A673 (cell line): ENCODE data around the gene NSD2.
"Not testable (repeated sequence)": the region's sequence is repeated elsewhere in the genome, so short reads cannot be mapped to it uniquely, and the experiment has no call there.

Experiments
- EZH2 ChIP-seq: fragments of 200-600 bp; sonication (generic); IDR thresholded peaks from 2 replicates; pipeline ENCODE4 v1.6.1; 2017; ENCODE audit warnings: borderline replicate concordance, low read depth, mild to moderate bottlenecking, mixed read lengths, antibody characterized with exemption, low read length; ENCODE audit not compliant: poor library complexity, severe bottlenecking
- TF ChIP-seq, protein P1 (sequence below): fragments of 300-800, 200-600 bp; sonication (generic); conservative IDR thresholded peaks from 2 replicates; pipeline ENCODE4 v1.5.1; 2017; ENCODE audit warnings: low read depth, mild to moderate bottlenecking, antibody characterized with exemption, low read length, moderate library complexity, mixed read lengths

- TF ChIP-seq, protein P1, sequence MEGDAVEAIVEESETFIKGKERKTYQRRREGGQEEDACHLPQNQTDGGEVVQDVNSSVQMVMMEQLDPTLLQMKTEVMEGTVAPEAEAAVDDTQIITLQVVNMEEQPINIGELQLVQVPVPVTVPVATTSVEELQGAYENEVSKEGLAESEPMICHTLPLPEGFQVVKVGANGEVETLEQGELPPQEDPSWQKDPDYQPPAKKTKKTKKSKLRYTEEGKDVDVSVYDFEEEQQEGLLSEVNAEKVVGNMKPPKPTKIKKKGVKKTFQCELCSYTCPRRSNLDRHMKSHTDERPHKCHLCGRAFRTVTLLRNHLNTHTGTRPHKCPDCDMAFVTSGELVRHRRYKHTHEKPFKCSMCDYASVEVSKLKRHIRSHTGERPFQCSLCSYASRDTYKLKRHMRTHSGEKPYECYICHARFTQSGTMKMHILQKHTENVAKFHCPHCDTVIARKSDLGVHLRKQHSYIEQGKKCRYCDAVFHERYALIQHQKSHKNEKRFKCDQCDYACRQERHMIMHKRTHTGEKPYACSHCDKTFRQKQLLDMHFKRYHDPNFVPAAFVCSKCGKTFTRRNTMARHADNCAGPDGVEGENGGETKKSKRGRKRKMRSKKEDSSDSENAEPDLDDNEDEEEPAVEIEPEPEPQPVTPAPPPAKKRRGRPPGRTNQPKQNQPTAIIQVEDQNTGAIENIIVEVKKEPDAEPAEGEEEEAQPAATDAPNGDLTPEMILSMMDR = not testable (repeated sequence)
- TF ChIP-seq EZH2 = not testable (repeated sequence)
Observed at GRCh38 chr4:1999308-1999707, 128.1 kb downstream of the NSD2 start.
